ENCODE results near the gene ADORA2A. TPM values are rescaled to one million over a fixed set of nuclear protein-coding genes. Genes with fewer than 3 reads are reported as not detected.

ADORA2A gene
- total RNA-seq, 2 experiments from 2014 or later = 15.5 to 16.4 TPM

DNA sequence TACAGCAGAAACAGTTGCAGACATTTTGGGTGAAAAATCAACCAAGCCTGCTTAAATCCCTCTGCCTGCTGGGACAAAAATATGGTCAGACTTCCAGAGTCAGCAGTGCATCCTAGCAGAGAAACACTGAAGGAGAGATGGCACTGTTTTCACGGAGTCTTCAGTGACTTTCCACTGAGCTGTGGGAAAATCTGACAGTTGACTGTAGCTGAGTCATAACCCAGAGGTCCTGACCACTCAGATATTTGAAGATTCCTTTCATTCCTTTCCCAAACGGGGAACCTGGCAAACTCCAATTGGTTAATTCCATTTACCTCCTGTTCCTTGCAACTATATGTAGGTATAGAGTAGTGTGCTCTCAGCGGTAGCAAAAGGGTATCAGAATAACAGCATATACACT, 46.8 kb downstream of the ADORA2A start:
- ChIA-PET CTCF (interaction anchor here (1.0 kb wide), 1 partner anchor 10 kb away, joined by 3 read pairs; no protein-coding TSS in a partner anchor), POLR2A (no interaction called here)
- Histone ChIP-seq H3K4me1 (ENCODE audit: insufficient read depth, low read length) (no peaks in the 10 kb centered on the region), H3K27me3 (ENCODE audit: control insufficient read depth in 1 of 2, insufficient read depth in 2 of 2, low read length in 2 of 2) (no peaks in the 10 kb centered on the region), H3K27ac (ENCODE audit: low read depth in 1 of 2, low read length in 2 of 2) (no peak overlapping the region), H3K4me3 (ENCODE audit: low read length) (no peak overlapping the region), H3K36me3 (ENCODE audit: insufficient read depth, low read length) (no peaks in the 10 kb centered on the region), H3K9me3 (ENCODE audit: control insufficient read depth in 1 of 2, insufficient read depth in 1 of 2, low read length in 2 of 2) (no peaks in the 10 kb centered on the region)
- intact Hi-C loops (cut with DNase I, micrococcal nuclease) = no loop called here
- Mint-ChIP-seq H3K36me3 (ENCODE audit: low read depth) (no peaks in the 10 kb centered on the region), H3K9me3 (peaks cover 2% of the 10 kb centered on the region), H3K4me3 (no peak overlapping the region), H3K27me3 (no peaks in the 10 kb centered on the region), H3K27ac (no peak overlapping the region), H3K4me1 (ENCODE audit: low read depth) (no peaks in the 10 kb centered on the region)
- no peak for ATAC-seq (ENCODE audit: poor library complexity)
- TF ChIP-seq, protein P1, sequence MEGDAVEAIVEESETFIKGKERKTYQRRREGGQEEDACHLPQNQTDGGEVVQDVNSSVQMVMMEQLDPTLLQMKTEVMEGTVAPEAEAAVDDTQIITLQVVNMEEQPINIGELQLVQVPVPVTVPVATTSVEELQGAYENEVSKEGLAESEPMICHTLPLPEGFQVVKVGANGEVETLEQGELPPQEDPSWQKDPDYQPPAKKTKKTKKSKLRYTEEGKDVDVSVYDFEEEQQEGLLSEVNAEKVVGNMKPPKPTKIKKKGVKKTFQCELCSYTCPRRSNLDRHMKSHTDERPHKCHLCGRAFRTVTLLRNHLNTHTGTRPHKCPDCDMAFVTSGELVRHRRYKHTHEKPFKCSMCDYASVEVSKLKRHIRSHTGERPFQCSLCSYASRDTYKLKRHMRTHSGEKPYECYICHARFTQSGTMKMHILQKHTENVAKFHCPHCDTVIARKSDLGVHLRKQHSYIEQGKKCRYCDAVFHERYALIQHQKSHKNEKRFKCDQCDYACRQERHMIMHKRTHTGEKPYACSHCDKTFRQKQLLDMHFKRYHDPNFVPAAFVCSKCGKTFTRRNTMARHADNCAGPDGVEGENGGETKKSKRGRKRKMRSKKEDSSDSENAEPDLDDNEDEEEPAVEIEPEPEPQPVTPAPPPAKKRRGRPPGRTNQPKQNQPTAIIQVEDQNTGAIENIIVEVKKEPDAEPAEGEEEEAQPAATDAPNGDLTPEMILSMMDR (IDR thresholded peaks at IDR 0.05) = no peak
- peak in 1 of 14 experiments; percentile 23 for DNase-seq

DNA sequence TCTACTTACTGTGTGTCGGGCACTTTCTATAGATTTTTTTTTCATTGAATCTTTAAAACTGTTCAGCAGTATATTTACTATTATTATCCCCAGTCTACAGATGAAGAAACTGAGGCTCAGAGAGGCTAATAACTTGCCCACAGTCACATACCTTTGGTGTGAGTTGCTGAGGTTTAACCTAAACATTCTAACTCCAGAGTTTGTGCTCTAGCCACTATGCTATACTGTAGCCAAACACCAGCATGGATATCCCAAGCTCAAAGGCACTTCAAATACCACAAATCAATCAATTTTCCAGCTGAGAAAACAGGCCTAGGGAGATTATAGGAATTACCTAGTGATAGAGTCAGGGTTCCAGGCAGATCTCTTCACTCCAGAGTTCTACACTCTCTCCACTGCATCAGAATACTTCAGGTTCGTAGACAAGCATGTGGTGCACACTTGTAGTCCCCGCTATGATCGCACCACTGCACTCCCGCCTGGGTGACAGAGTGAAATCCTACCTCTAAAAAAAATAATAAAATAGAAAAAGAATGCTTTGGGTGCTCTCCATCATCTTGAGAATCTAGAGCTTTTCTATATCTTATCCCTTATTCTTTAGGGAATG, 47.4 kb downstream of the ADORA2A start:
- Mint-ChIP-seq H3K9me3 (peaks cover 2% of the 10 kb centered on the region), H3K27me3 (no peaks in the 10 kb centered on the region), H3K4me3 (no peak overlapping the region), H3K27ac (no peak overlapping the region), H3K4me1 (ENCODE audit: low read depth) (no peaks in the 10 kb centered on the region), H3K36me3 (ENCODE audit: low read depth) (no peaks in the 10 kb centered on the region)
- no peak for ATAC-seq (ENCODE audit: poor library complexity)
- H3K4me1 ChIP-seq (ENCODE audit: insufficient read depth, low read length) = no peaks in the 10 kb centered on the region
- POLR2A ChIA-PET = no interaction called here
- intact Hi-C loops (cut with DNase I, micrococcal nuclease) = no loop called here
- H3K36me3 ChIP-seq (ENCODE audit: insufficient read depth, low read length) = no peaks in the 10 kb centered on the region
- H3K9me3 ChIP-seq (ENCODE audit: control insufficient read depth in 1 of 2, insufficient read depth in 1 of 2, low read length in 2 of 2) = no peaks in the 10 kb centered on the region
- H3K27me3 ChIP-seq (ENCODE audit: control insufficient read depth in 1 of 2, insufficient read depth in 2 of 2, low read length in 2 of 2) = no peaks in the 10 kb centered on the region
- CTCF ChIA-PET = interaction anchor here (1.0 kb wide), 1 partner anchor 11 kb away, joined by 3 read pairs; no protein-coding TSS in a partner anchor
- no peak overlapping the region for H3K27ac ChIP-seq (ENCODE audit: low read depth in 1 of 2, low read length in 2 of 2)
- DNase-seq = no peak
- no peak overlapping the region for H3K4me3 ChIP-seq (ENCODE audit: low read length)
- TF ChIP-seq, protein P1 (IDR thresholded peaks at IDR 0.05) = no peak

DNA sequence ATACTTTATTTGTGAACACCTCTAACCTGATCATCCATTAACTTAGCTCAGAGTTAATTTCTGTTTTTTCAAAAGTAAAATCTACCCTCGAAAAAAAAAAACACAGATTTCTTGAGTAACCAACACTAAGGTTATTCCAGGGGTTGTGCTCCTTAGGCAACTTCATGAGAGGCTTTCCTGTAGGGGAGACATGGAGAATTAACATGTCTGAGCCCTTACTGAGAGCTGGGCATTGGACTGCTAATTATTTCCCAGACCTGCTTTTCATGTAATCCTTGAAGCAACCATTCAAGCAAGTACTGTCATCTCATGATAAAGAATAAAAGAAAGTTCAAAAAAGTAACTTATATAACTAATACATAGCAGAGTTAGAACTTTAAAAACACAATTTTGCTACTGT, 54.2 kb downstream of the ADORA2A start:
- Mint-ChIP-seq H3K4me3 (no peak overlapping the region), H3K4me1 (ENCODE audit: low read depth) (no peaks in the 10 kb centered on the region), H3K27me3 (no peaks in the 10 kb centered on the region), H3K27ac (no peak overlapping the region), H3K9me3 (peaks cover 2% of the 10 kb centered on the region), H3K36me3 (ENCODE audit: low read depth) (no peaks in the 10 kb centered on the region)
- intact Hi-C loops (cut with DNase I, micrococcal nuclease) = no loop called here
- no peak overlapping the region for H3K27ac ChIP-seq (ENCODE audit: low read depth in 1 of 2, low read length in 2 of 2)
- no peaks in the 10 kb centered on the region for H3K9me3 ChIP-seq (ENCODE audit: control insufficient read depth in 1 of 2, insufficient read depth in 1 of 2, low read length in 2 of 2)
- H3K36me3 ChIP-seq (ENCODE audit: insufficient read depth, low read length) = no peaks in the 10 kb centered on the region
- DNase-seq (no peak), ATAC-seq (ENCODE audit: poor library complexity) (no peak)
- CTCF ChIA-PET = no interaction called here
- H3K4me1 ChIP-seq (ENCODE audit: insufficient read depth, low read length) = no peaks in the 10 kb centered on the region
- TF ChIP-seq, protein P1 (IDR thresholded peaks at IDR 0.05) = no peak
- POLR2A ChIA-PET = interaction anchor here (1.4 kb wide), 1 partner anchor 54 kb away, joined by 6 read pairs; the partner anchor contains the start of gene ADORA2A
- no peaks in the 10 kb centered on the region for H3K27me3 ChIP-seq (ENCODE audit: control insufficient read depth in 1 of 2, insufficient read depth in 2 of 2, low read length in 2 of 2)
- no peak overlapping the region for H3K4me3 ChIP-seq (ENCODE audit: low read length)

All from CD4-positive, alpha-beta T cell (primary cell).